Right lobe of liver (tissue), 6 donors: ENCODE results near the gene MCEE. TPM values are rescaled to one million over a fixed set of nuclear protein-coding genes. Genes with fewer than 3 reads are reported as not detected.
"Not testable (repeated sequence)": the region's sequence is repeated elsewhere in the genome, so short reads cannot be mapped to it uniquely, and the experiment has no call there.

Experiments used
- ATAC-seq, 4 donors: fragments of 200-7000 bp; cut with Tn5 transposase; one replicate each; pipeline ENCODE4 v1.9.1; 2020; ENCODE audit warnings: mild to moderate bottlenecking in 4 of 4, moderate library complexity in 4 of 4
- DNase-seq, 3 donors: peaks; one replicate each; pipeline ENCODE4 v3.0.0-alpha.2; 2020
- H3K27ac ChIP-seq, 3 donors: fragments of 200-600 bp; one replicate each; pipeline ENCODE4 v1.8.0; 2022
- H3K27me3 ChIP-seq, 2 donors: fragments of 200-600 bp; one replicate each; pipeline ENCODE4 v1.8.0; 2022
- H3K36me3 ChIP-seq, 4 donors: fragments of 200-600 bp; sonication (generic) in 1 of 4; one replicate each; pipeline versions ENCODE4 v1.5.1 to v1.8.0; 2017 to 2022; ENCODE audit warnings: control low read depth in 1 of 4
- H3K4me1 ChIP-seq, 4 donors: fragments of 200-600 bp; sonication (generic) in 1 of 4; one replicate each; pipeline versions ENCODE4 v1.5.1 to v1.8.0; 2017 to 2022; ENCODE audit warnings: control low read depth in 1 of 4
- H3K4me3 ChIP-seq, 3 donors: fragments of 200-600 bp; one replicate each; pipeline ENCODE4 v1.8.0; 2022
- H3K9me3 ChIP-seq, 4 donors: fragments of 200-600 bp; sonication (generic) in 1 of 4; one replicate each; pipeline versions ENCODE4 v1.5.1 to v1.8.0; 2017 to 2022; ENCODE audit warnings: control low read depth in 1 of 4
- CTCF ChIP-seq, 4 donors: fragments of 200-600 bp in 3 of 4; fragments of 450-650 bp in 1 of 4; IDR thresholded peaks; one replicate each; pipeline versions ENCODE4 v1.5.1 to v1.8.0; 2016 to 2022; ENCODE audit warnings: antibody characterized with exemption in 4 of 4, mild to moderate bottlenecking in 2 of 4
- POLR2A ChIP-seq: fragments of 450-650 bp; IDR thresholded peaks from one replicate; pipeline ENCODE4 v1.6.1; 2017; ENCODE audit warnings: antibody characterized with exemption, mild to moderate bottlenecking
- WGBS: methylation state at CpG from one replicate; pipeline ENCODE4 v1.1.6; 2018; ENCODE audit warnings: low coverage, low lambda C conversion rate; ENCODE audit not compliant: insufficient coverage; ENCODE audit errors: missing lambda C conversion rate; 5-methylcytosine and 5-hydroxymethylcytosine counted together
- intact Hi-C, 2 donors: fragments of 100-400 bp; cut with DNase I; formaldehyde crosslinking; loops; one replicate each; pipeline versions ENCODE4 v1.11.2 to v1.14.1; 2022
- total RNA-seq, 6 experiments: library from RNA; depleted of rRNA in 2 of 6; stranded (reverse); fragments of >200 nt in 2 of 6; fragmentation: NEBNext Ultra II Directional in 3 of 6; extraction: Animal tissue kit (Norgen Biotek cat#: 25700) in 3 of 6; gene quantifications; one replicate each; pipeline versions ENCODE4 v1.1.0 to v1.2.4, GENCODE V29; 2016 to 2023
- donor health status: DM: no; HTN: yes; CAD: no.
- donor health status: DM: no; HTN: no; CAD: no.
- donor health status: DM: no; HTN: no; CAD: no.
- donor health status: DM: no; HTN: yes; CAD: no.
- donor health status: DM: no; HTN: yes; CAD: no.

The MCEE gene
- total RNA-seq, 6 experiments from 2014 or later = 15.5 to 37.8 (median 23.1) TPM

GRCh38 chr2:71148506-71149063 is 18.6 kb upstream of the MCEE start:
- 87% methylated on average over 1 of the region's 2 CpGs for WGBS
- Histone ChIP-seq H3K27ac (no peak overlapping the region), H3K4me3 (no peak overlapping the region), H3K9me3 (no peaks in the 10 kb centered on the region), H3K36me3 (peaks cover 0 to 65% (median 45%) of the 10 kb centered on the region in 4 donors), H3K4me1 (no peaks in the 10 kb centered on the region), H3K27me3 (no peaks in the 10 kb centered on the region)
- intact Hi-C loops = no loop called here
- ATAC-seq (no peak), DNase-seq (no peak)
- TF ChIP-seq POLR2A = no peak
- no peak for TF ChIP-seq CTCF (IDR thresholded peaks at IDR 0.05)

- H3K27ac ChIP-seq = no peak overlapping the region
- H3K4me3 ChIP-seq = no peak overlapping the region
- H3K4me1 ChIP-seq = no peaks in the 10 kb centered on the region
- peaks cover 0 to 97% (median 55%) of the 10 kb centered on the region in 4 donors for H3K36me3 ChIP-seq
- no peak for ATAC-seq
- no peaks in the 10 kb centered on the region for H3K27me3 ChIP-seq
- WGBS = 94% methylated on average over 3 of the region's 3 CpGs
- no peak for DNase-seq
- TF ChIP-seq POLR2A (no peak), CTCF (IDR thresholded peaks at IDR 0.05) (no peak)
- no peaks in the 10 kb centered on the region for H3K9me3 ChIP-seq
- intact Hi-C loops = no loop called here
These were observed 13.8 kb upstream of the MCEE start for GRCh38 chr2:71143782-71144181.

- peaks cover 4 to 81% (median 31%) of the 10 kb centered on the region in 4 donors for H3K36me3 ChIP-seq
- no peak for TF ChIP-seq POLR2A
- TF ChIP-seq CTCF (IDR thresholded peaks at IDR 0.05) = no peak
- intact Hi-C loops = no loop called here
- H3K4me3 ChIP-seq = no peak overlapping the region
- peaks cover 0 to 11% (median 0%) of the 10 kb centered on the region in 4 donors for H3K4me1 ChIP-seq
- DNase-seq (no peak), ATAC-seq (no peak)
- H3K27ac ChIP-seq = no peak overlapping the region
- H3K9me3 ChIP-seq = no peaks in the 10 kb centered on the region
- H3K27me3 ChIP-seq = no peaks in the 10 kb centered on the region
- WGBS = 41% methylated on average over 3 of the region's 3 CpGs
These were observed 6.1 kb upstream of the MCEE start for GRCh38 chr2:71136174-71136573.

GRCh38 chr2:71133603-71134002 is 3.6 kb upstream of the MCEE start:
- no peak overlapping the region for H3K27ac ChIP-seq
- no peaks in the 10 kb centered on the region for H3K9me3 ChIP-seq
- H3K36me3 ChIP-seq = peaks cover 4 to 55% (median 20%) of the 10 kb centered on the region in 4 donors
- H3K27me3 ChIP-seq = no peaks in the 10 kb centered on the region
- ATAC-seq (no peak), DNase-seq (no peak)
- peaks cover 0 to 12% (median 1%) of the 10 kb centered on the region in 4 donors for H3K4me1 ChIP-seq
- no peak for TF ChIP-seq POLR2A
- no peak for TF ChIP-seq CTCF (IDR thresholded peaks at IDR 0.05)
- no peak overlapping the region for H3K4me3 ChIP-seq
- intact Hi-C loops = no loop called here

- H3K27ac ChIP-seq, DNase-seq, H3K9me3 ChIP-seq, ATAC-seq, H3K27me3 ChIP-seq, intact Hi-C loops: not testable (repeated sequence)
- Histone ChIP-seq H3K4me3 (peak overlapping the region; percentile 76 to 91 (median 83)), H3K36me3 (peaks cover 4 to 37% (median 11%) of the 10 kb centered on the region in 4 donors), H3K4me1 (peaks cover 0 to 20% (median 6%) of the 10 kb centered on the region in 4 donors)
- WGBS = 32% methylated on average over 7 of the region's 7 CpGs
These were observed 1.5 kb upstream of the MCEE start for GRCh38 chr2:71131387-71132166.
